Medulla oblongata (tissue), 1 donor: ENCODE data around the gene ADAMTSL5.

ENCODE experiments used
- DNase-seq: peaks from one replicate; pipeline ENCODE4 v3.0.0-alpha.2; 2015; ENCODE audit errors: extremely low spot score

Gene ADAMTSL5

GRCh38 chr19:1467215-1467489 is 45.7 kb downstream of the ADAMTSL5 start:
- DNase-seq, result no peak

- DNase-seq, result no peak
Measured at GRCh38 chr19:1466461-1467214, 46.2 kb downstream of the ADAMTSL5 start.

- no peak for DNase-seq
Measured at GRCh38 chr19:1466018-1466460, 46.8 kb downstream of the ADAMTSL5 start.

- no peak for DNase-seq
Measured at GRCh38 chr19:1465191-1466016, 47.4 kb downstream of the ADAMTSL5 start.

GRCh38 chr19:1461862-1462261 is 51.0 kb downstream of the ADAMTSL5 start:
- DNase-seq, result no peak

GRCh38 chr19:1460033-1460995 is 52.5 kb downstream of the ADAMTSL5 start:
- DNase-seq, result no peak

- no peak for DNase-seq
Measured at GRCh38 chr19:1459479-1459878, 53.3 kb downstream of the ADAMTSL5 start.

- DNase-seq, result no peak
Measured at GRCh38 chr19:1457892-1458291, 54.9 kb downstream of the ADAMTSL5 start.

- DNase-seq, result no peak
Measured at GRCh38 chr19:1457031-1457739, 55.6 kb downstream of the ADAMTSL5 start.

GRCh38 chr19:1456121-1456900 is 56.5 kb downstream of the ADAMTSL5 start:
- DNase-seq, result no peak

GRCh38 chr19:1455336-1456120 is 57.3 kb downstream of the ADAMTSL5 start:
- DNase-seq, result peak; percentile 58
